ENCODE measurements around the gene CRX.
A peak's percentile ranks its signal among the peaks of the same experiment; 100 is the strongest.

CRX gene

DNA sequence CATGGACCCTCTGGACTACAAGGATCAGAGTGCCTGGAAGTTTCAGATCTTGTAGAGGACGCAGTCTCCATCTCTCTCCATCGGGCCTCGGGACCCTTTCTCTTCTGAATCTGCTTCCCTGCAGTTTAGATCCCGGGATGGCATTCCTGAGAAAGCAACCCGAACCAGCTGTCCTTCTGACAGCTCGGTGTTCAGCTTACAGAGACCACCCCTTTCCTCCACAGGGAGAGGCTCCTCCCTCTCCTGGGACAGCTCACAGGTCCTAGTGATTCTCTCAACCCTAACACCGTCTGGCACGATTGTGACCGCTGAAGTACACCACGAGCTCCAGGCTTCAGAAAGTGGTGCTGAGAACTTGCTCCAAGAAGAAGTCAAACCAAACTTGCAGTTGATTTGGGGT, 18.2 kb downstream of the CRX start:
- no peak overlapping the region for H2BK12ac ChIP-seq (ENCODE audit: low read length)
- H3K18ac ChIP-seq (ENCODE audit: low read length), result peak overlapping the region; percentile 94
- H2AK5ac ChIP-seq (ENCODE audit: low read depth, low read length), result peak overlapping the region; percentile 46
- peak overlapping the region; percentile 62 for H2AFZ ChIP-seq (ENCODE audit: low read length)
- no peaks in the 10 kb centered on the region for H3K79me1 ChIP-seq (ENCODE audit: low read depth, low read length)
- H3K27me3 ChIP-seq (ENCODE audit: control insufficient read depth in 3 of 3, insufficient read depth in 3 of 3, low read depth in 1 of 3, low read length in 3 of 3), result peaks cover 0 to 16% (median 0%) of the 10 kb centered on the region in 3 experiments
- no CpG with 5 or more reads among the region's 10 CpGs for WGBS, 2 donors (ENCODE audit: extremely low coverage in 2 of 2, insufficient read length in 2 of 2, insufficient replicate concordance in 1 of 2)
- no peak overlapping the region for H3K23ac ChIP-seq (ENCODE audit: low read depth, low read length, poor library complexity)
- H3K4me3 ChIP-seq (ENCODE audit: low read length in 2 of 2), result no peak overlapping the region
- peak overlapping the region; percentile 34 for H2BK120ac ChIP-seq (ENCODE audit: low read depth, low read length)
- H3K4ac ChIP-seq (ENCODE audit: low read length), result no peak overlapping the region
- no peak overlapping the region for H4K8ac ChIP-seq (ENCODE audit: low read depth, low read length)
- peak overlapping the region; percentile 46 for H3K4me2 ChIP-seq (ENCODE audit: insufficient read depth, low read length, poor library complexity, severe bottlenecking)
- DNase-seq (ENCODE audit: low spot score), result no peak
- H2BK5ac ChIP-seq (ENCODE audit: low read length), result peak overlapping the region; percentile 43
- peak overlapping the region; percentile 42 for H2BK15ac ChIP-seq (ENCODE audit: low read length)
- H3K27ac ChIP-seq (replicated peaks; ENCODE audit: low read length), result peak overlapping the region; percentile 55
- no peaks in the 10 kb centered on the region for H3K9me3 ChIP-seq (replicated peaks in 1 of 2; ENCODE audit: control insufficient read depth in 2 of 2, insufficient read depth in 1 of 2, low read depth in 1 of 2, low read length in 2 of 2)
- H3K9ac ChIP-seq (ENCODE audit: low read depth, low read length, poor library complexity), result no peak overlapping the region
- H3K14ac ChIP-seq (ENCODE audit: low read length), result no peak overlapping the region
- no peak overlapping the region for H4K91ac ChIP-seq (ENCODE audit: low read depth, low read length, poor library complexity)
- peaks cover 3 to 14% of the 10 kb centered on the region in 2 donors for H3K4me1 ChIP-seq (ENCODE audit: control insufficient read depth in 2 of 2, insufficient read depth in 1 of 2, low read depth in 1 of 2, low read length in 2 of 2)
- no peaks in the 10 kb centered on the region for H3K36me3 ChIP-seq (replicated peaks in 1 of 2; ENCODE audit: control insufficient read depth in 2 of 2, insufficient read depth in 2 of 2, low read length in 2 of 2)

DNA sequence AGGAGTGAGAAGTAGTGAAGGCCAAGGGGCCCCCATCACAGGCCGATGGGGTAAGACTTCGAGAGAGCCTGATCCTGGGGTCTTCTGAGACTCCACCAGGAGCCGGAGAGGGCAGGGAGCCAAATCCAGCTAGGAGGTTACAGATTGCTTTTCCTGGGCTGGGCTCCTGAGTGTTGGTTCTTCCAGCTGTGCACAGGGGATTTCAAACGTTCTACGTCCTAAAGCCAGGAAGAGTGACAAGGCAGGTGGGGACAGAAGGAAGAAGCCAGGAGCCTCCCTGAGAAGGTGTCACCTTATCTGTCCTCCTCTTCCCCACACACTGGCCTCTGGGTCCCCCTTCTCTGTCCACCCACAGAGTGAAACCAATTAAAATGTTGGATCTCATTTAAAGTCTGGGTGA, 21.2 kb downstream of the CRX start:
- Histone ChIP-seq H3K4me1 (ENCODE audit: control insufficient read depth in 2 of 2, insufficient read depth in 1 of 2, low read depth in 1 of 2, low read length in 2 of 2) (peaks cover 3 to 14% of the 10 kb centered on the region in 2 donors), H3K4ac (ENCODE audit: low read length) (no peak overlapping the region), H2BK120ac (ENCODE audit: low read depth, low read length) (no peak overlapping the region), H3K4me2 (ENCODE audit: insufficient read depth, low read length, poor library complexity, severe bottlenecking) (no peak overlapping the region), H3K14ac (ENCODE audit: low read length) (no peak overlapping the region), H3K36me3 (replicated peaks in 1 of 2; ENCODE audit: control insufficient read depth in 2 of 2, insufficient read depth in 2 of 2, low read length in 2 of 2) (no peaks in the 10 kb centered on the region), H3K9me3 (replicated peaks in 1 of 2; ENCODE audit: control insufficient read depth in 2 of 2, insufficient read depth in 1 of 2, low read depth in 1 of 2, low read length in 2 of 2) (no peaks in the 10 kb centered on the region), H3K27ac (replicated peaks; ENCODE audit: low read length) (no peak overlapping the region), H2AK5ac (ENCODE audit: low read depth, low read length) (no peak overlapping the region), H3K4me3 (ENCODE audit: low read length in 2 of 2) (no peak overlapping the region), H3K79me1 (ENCODE audit: low read depth, low read length) (no peaks in the 10 kb centered on the region), H3K18ac (ENCODE audit: low read length) (no peak overlapping the region), H2AFZ (ENCODE audit: low read length) (no peak overlapping the region), H3K23ac (ENCODE audit: low read depth, low read length, poor library complexity) (no peak overlapping the region), H3K27me3 (ENCODE audit: control insufficient read depth in 3 of 3, insufficient read depth in 3 of 3, low read depth in 1 of 3, low read length in 3 of 3) (peaks cover 0 to 16% (median 0%) of the 10 kb centered on the region in 3 experiments), H2BK12ac (ENCODE audit: low read length) (no peak overlapping the region), H2BK5ac (ENCODE audit: low read length) (no peak overlapping the region), H2BK15ac (ENCODE audit: low read length) (no peak overlapping the region), H3K9ac (ENCODE audit: low read depth, low read length, poor library complexity) (no peak overlapping the region), H4K8ac (ENCODE audit: low read depth, low read length) (no peak overlapping the region), H4K91ac (ENCODE audit: low read depth, low read length, poor library complexity) (no peak overlapping the region)
- WGBS, 2 donors (ENCODE audit: extremely low coverage in 2 of 2, insufficient read length in 2 of 2, insufficient replicate concordance in 1 of 2), result no CpG with 5 or more reads among the region's 5 CpGs
- no peak for DNase-seq (ENCODE audit: low spot score)

DNA sequence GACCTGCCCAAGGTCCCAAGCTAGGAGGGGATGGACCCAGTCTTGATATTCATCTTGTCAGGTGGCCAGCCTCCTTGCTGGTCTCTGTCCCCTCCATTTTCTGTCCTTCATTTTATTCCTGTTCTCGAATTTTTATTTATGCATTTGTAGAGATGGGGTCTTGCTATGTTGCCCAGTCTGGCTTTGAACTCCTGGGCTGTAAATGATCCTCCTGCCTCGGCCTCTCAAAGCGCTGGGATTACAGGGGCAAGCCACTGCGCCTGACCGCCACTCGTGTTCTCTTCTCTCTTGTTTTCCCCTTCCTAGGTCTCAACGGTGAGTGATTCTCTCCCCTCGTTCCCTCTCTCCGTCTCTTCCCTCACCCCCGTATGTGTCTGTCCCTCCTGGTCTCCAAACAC, 26.7 kb downstream of the CRX start:
- Histone ChIP-seq H3K4me2 (ENCODE audit: insufficient read depth, low read length, poor library complexity, severe bottlenecking) (peak overlapping the region; percentile 32), H3K36me3 (replicated peaks in 1 of 2; ENCODE audit: control insufficient read depth in 2 of 2, insufficient read depth in 2 of 2, low read length in 2 of 2) (no peaks in the 10 kb centered on the region), H4K91ac (ENCODE audit: low read depth, low read length, poor library complexity) (no peak overlapping the region), H3K27me3 (ENCODE audit: control insufficient read depth in 3 of 3, insufficient read depth in 3 of 3, low read depth in 1 of 3, low read length in 3 of 3) (peaks cover 0 to 25% (median 0%) of the 10 kb centered on the region in 3 experiments), H3K27ac (replicated peaks; ENCODE audit: low read length) (peak overlapping the region; percentile 86), H4K8ac (ENCODE audit: low read depth, low read length) (no peak overlapping the region), H2BK120ac (ENCODE audit: low read depth, low read length) (no peak overlapping the region), H2BK15ac (ENCODE audit: low read length) (no peak overlapping the region), H3K4ac (ENCODE audit: low read length) (no peak overlapping the region), H3K14ac (ENCODE audit: low read length) (no peak overlapping the region), H3K4me3 (ENCODE audit: low read length in 2 of 2) (no peak overlapping the region), H3K9ac (ENCODE audit: low read depth, low read length, poor library complexity) (no peak overlapping the region), H2AFZ (ENCODE audit: low read length) (peak overlapping the region; percentile 58), H2BK12ac (ENCODE audit: low read length) (no peak overlapping the region), H3K4me1 (ENCODE audit: control insufficient read depth in 2 of 2, insufficient read depth in 1 of 2, low read depth in 1 of 2, low read length in 2 of 2) (no peaks in the 10 kb centered on the region), H2AK5ac (ENCODE audit: low read depth, low read length) (no peak overlapping the region), H3K9me3 (replicated peaks in 1 of 2; ENCODE audit: control insufficient read depth in 2 of 2, insufficient read depth in 1 of 2, low read depth in 1 of 2, low read length in 2 of 2) (no peaks in the 10 kb centered on the region), H2BK5ac (ENCODE audit: low read length) (no peak overlapping the region), H3K23ac (ENCODE audit: low read depth, low read length, poor library complexity) (no peak overlapping the region), H3K18ac (ENCODE audit: low read length) (peak overlapping the region; percentile 15), H3K79me1 (ENCODE audit: low read depth, low read length) (no peaks in the 10 kb centered on the region)
- no peak for DNase-seq (ENCODE audit: low spot score)
- no CpG with 5 or more reads among the region's 10 CpGs for WGBS, 2 donors (ENCODE audit: extremely low coverage in 2 of 2, insufficient read length in 2 of 2, insufficient replicate concordance in 1 of 2)

DNA sequence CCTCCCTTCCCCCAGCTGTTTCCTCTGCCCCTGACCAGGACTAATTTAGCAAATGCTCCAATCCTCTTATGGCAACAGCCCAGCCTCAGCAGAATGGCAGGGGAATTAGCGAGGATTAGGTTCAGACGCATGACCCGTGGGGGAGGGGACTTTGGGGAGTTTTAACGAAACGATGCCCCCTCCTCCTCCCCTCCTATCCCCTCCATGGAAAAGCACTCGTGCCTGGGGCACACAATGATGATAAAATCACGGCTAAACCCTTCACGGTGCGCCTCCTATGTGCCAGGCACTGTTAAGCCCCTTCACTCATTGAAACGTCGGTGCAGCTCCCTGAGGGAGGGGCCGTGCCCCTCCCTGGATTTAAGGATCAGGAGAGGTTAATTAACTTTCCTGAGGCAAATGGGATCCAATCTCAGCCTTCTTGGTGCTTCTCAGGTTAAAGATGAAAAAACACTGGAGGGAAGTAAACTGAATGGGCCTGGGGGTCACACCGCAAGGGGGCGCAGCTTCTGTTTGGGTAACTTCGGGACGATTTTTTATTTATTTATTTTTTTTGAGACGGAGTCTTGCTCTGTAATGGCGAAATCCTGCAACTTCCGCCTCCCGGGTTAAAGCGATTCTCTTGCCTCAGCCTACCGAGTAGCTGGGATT, 27.2 kb downstream of the CRX start:
- peak overlapping the region; percentile 86 for H3K27ac ChIP-seq (replicated peaks; ENCODE audit: low read length)
- H2BK120ac ChIP-seq (ENCODE audit: low read depth, low read length), result no peak overlapping the region
- H3K14ac ChIP-seq (ENCODE audit: low read length), result no peak overlapping the region
- no peaks in the 10 kb centered on the region for H3K36me3 ChIP-seq (replicated peaks in 1 of 2; ENCODE audit: control insufficient read depth in 2 of 2, insufficient read depth in 2 of 2, low read length in 2 of 2)
- H4K8ac ChIP-seq (ENCODE audit: low read depth, low read length), result no peak overlapping the region
- peak overlapping the region; percentile 58 for H2AFZ ChIP-seq (ENCODE audit: low read length)
- no peak overlapping the region for H3K4ac ChIP-seq (ENCODE audit: low read length)
- peak overlapping the region; percentile 46 for H3K4me2 ChIP-seq (ENCODE audit: insufficient read depth, low read length, poor library complexity, severe bottlenecking)
- peaks cover 0 to 25% (median 0%) of the 10 kb centered on the region in 3 experiments for H3K27me3 ChIP-seq (ENCODE audit: control insufficient read depth in 3 of 3, insufficient read depth in 3 of 3, low read depth in 1 of 3, low read length in 3 of 3)
- no peak overlapping the region for H4K91ac ChIP-seq (ENCODE audit: low read depth, low read length, poor library complexity)
- H3K4me3 ChIP-seq (ENCODE audit: low read length in 2 of 2), result no peak overlapping the region
- no peak overlapping the region for H2BK12ac ChIP-seq (ENCODE audit: low read length)
- H3K79me1 ChIP-seq (ENCODE audit: low read depth, low read length), result no peaks in the 10 kb centered on the region
- H3K18ac ChIP-seq (ENCODE audit: low read length), result peak overlapping the region; percentile 49
- H3K9ac ChIP-seq (ENCODE audit: low read depth, low read length, poor library complexity), result no peak overlapping the region
- WGBS, 2 donors (ENCODE audit: extremely low coverage in 2 of 2, insufficient read length in 2 of 2, insufficient replicate concordance in 1 of 2), result no CpG with 5 or more reads among the region's 22 CpGs
- no peak overlapping the region for H2BK5ac ChIP-seq (ENCODE audit: low read length)
- H3K9me3 ChIP-seq (replicated peaks in 1 of 2; ENCODE audit: control insufficient read depth in 2 of 2, insufficient read depth in 1 of 2, low read depth in 1 of 2, low read length in 2 of 2), result no peaks in the 10 kb centered on the region
- H3K23ac ChIP-seq (ENCODE audit: low read depth, low read length, poor library complexity), result no peak overlapping the region
- no peak overlapping the region for H2BK15ac ChIP-seq (ENCODE audit: low read length)
- peak; percentile 80 for DNase-seq (ENCODE audit: low spot score)
- no peaks in the 10 kb centered on the region for H3K4me1 ChIP-seq (ENCODE audit: control insufficient read depth in 2 of 2, insufficient read depth in 1 of 2, low read depth in 1 of 2, low read length in 2 of 2)
- no peak overlapping the region for H2AK5ac ChIP-seq (ENCODE audit: low read depth, low read length)

Data from neuronal stem cell (in vitro differentiated cells).